ENCODE results near the gene ZNF513.

The ZNF513 gene

DNA sequence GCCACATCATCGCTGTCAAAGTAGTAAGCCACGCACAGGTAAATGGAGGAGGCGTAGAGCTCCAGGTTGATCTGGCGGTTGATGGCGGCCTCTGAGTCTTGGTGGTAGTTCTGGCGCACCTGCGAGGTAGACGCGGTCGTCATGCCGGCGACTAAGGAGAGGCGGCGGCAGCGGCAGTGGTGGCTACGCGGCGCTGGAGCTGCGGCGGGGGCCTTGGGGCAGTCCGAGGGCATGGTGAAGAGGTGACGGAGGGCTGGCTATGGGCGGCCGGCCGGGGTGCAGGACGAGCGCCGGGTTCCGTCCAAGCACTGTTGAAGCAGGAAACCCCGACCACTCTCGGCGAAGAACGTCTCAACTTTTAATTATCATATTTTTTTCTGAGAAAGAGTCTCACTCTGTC is 12.7 kb upstream of the ZNF513 start:
- no peak overlapping the region for H3K4me3 Mint-ChIP-seq
- peaks cover 8% of the 10 kb centered on the region for H3K27me3 Mint-ChIP-seq (ENCODE audit: low read depth, poor library complexity)
- DNase-seq, result no peak
- no peaks in the 10 kb centered on the region for H3K9me3 Mint-ChIP-seq
- no peak overlapping the region for H3K27ac Mint-ChIP-seq
- TF ChIP-seq, protein P1, sequence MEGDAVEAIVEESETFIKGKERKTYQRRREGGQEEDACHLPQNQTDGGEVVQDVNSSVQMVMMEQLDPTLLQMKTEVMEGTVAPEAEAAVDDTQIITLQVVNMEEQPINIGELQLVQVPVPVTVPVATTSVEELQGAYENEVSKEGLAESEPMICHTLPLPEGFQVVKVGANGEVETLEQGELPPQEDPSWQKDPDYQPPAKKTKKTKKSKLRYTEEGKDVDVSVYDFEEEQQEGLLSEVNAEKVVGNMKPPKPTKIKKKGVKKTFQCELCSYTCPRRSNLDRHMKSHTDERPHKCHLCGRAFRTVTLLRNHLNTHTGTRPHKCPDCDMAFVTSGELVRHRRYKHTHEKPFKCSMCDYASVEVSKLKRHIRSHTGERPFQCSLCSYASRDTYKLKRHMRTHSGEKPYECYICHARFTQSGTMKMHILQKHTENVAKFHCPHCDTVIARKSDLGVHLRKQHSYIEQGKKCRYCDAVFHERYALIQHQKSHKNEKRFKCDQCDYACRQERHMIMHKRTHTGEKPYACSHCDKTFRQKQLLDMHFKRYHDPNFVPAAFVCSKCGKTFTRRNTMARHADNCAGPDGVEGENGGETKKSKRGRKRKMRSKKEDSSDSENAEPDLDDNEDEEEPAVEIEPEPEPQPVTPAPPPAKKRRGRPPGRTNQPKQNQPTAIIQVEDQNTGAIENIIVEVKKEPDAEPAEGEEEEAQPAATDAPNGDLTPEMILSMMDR (IDR thresholded peaks at IDR 0.05), result no peak
- H3K36me3 Mint-ChIP-seq (ENCODE audit: low read depth), result peaks cover 56% of the 10 kb centered on the region
- H3K4me1 Mint-ChIP-seq, result no peaks in the 10 kb centered on the region

DNA sequence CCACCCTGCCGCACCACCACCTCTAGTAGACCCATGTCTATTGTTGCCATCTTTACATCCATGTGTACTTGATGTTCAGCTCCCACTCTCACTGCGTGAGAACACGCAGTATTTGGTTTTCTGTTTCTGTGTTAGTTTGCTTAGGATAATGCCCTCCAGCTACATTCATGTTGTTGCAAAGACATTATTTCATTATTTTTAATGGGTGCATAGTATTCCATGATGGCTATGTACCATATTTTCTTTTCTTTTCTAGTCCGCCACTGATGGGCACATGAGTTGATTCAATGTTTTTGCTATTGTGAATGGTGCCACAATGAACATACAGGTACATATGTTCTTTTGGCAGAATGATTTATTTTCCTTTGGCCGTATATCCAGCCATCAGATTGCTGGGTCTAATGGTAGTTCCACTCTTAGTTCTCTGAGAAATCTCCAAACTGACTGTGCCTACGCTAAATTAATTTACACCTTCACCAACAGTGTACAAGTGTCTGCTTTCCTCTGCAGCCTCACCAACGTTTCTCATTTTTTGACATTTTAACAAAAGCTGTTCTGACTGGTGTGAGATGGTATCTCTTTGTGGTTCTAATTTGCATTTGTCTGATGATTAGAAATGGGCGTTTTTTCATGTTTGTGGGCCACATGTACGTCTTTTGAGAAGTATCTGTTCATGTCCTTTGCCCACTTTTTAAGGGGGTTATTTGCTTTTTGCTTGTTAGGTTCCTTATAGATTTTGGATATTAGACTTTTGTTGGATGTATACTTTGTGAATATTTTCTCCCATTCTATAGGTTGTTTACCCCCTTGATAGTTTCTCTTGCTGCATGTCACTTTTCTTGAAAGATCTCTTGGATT is 10.5 kb upstream of the ZNF513 start:
- no peaks in the 10 kb centered on the region for H3K4me1 Mint-ChIP-seq
- H3K4me3 Mint-ChIP-seq, result no peak overlapping the region
- H3K9me3 Mint-ChIP-seq, result no peaks in the 10 kb centered on the region
- peak overlapping the region; percentile 31 for H3K27ac Mint-ChIP-seq
- peaks cover 8% of the 10 kb centered on the region for H3K27me3 Mint-ChIP-seq (ENCODE audit: low read depth, poor library complexity)
- TF ChIP-seq, protein P1 (IDR thresholded peaks at IDR 0.05), result no peak
- H3K36me3 Mint-ChIP-seq (ENCODE audit: low read depth), result peaks cover 53% of the 10 kb centered on the region
- DNase-seq, result no peak

DNA sequence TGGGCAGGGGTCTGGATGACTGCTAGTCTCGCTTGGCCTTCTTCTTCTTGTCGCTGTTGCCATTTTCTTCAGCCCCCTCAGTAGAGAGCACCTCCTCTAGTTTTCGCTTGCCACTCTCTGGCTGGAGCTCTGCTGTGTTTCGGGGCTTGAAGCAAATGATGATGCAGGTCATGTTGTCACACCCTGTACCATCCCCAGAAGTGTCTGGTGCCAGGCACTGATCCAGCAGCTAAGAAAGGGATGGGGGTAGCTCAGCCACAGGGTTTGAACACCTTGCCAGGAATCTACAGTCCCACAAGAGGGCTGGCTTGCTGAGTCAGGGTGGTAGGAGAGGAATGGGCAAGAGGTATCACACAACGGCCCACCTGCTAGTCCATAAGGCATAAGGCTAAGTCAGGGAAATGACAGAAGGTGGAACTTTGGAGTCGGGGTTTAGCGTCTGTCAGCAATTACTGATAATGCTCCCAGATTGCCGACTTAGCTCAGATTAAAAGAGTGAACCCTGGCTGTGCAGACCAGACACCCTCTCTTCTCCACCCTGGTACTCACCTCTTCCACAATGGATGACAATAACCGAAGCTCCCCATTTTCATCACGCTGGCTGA is 1.1 kb upstream of the ZNF513 start:
- H3K27ac Mint-ChIP-seq, result peak overlapping the region; percentile 100
- H3K4me1 Mint-ChIP-seq, result peaks cover 39% of the 10 kb centered on the region
- H3K36me3 Mint-ChIP-seq (ENCODE audit: low read depth), result peaks cover 52% of the 10 kb centered on the region
- DNase-seq, result no peak
- no peaks in the 10 kb centered on the region for H3K9me3 Mint-ChIP-seq
- H3K27me3 Mint-ChIP-seq (ENCODE audit: low read depth, poor library complexity), result peaks cover 9% of the 10 kb centered on the region
- H3K4me3 Mint-ChIP-seq, result peak overlapping the region; percentile 95
- TF ChIP-seq, protein P1 (IDR thresholded peaks at IDR 0.05), result no peak

DNA sequence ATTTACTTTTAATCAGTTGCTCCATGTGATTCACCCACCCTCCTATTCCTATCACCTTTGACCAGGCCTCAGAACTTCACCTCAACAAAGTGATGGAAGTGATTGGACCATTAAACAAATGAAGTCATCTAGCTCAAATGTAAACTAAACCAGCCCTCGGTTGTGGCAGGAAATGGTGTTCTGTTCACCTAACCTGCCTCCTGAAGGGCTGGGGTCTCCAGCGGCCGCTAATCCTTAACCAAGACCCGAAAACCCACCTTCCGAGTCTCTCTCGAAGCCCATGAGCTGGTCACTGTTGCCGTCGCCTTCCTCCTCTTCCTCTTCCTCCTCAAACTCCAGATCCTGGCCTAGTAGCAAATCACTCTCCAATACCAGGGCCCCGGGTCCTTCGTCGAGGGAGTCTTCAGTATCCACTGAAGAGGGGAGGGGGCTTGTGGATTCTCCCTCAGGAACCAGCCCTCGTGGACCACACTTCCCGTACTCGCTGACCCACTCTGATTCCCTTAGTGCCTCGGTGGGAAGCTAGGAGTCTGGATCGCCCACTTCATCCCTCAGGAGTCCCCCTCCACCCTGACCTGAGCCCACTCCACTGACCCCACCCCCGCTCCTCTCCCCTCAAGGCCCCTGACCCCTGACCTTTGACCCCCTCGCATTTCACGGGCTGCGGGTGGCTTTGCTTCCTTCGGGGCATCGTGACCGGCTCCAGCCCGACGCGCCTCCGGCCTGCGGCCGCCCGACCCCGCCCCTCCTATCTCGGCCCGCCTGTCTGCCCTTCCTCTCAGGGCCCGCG is 503 bp downstream of the ZNF513 start:
- Mint-ChIP-seq H3K27me3 (ENCODE audit: low read depth, poor library complexity) (peaks cover 4% of the 10 kb centered on the region), H3K9me3 (no peaks in the 10 kb centered on the region), H3K36me3 (ENCODE audit: low read depth) (peaks cover 49% of the 10 kb centered on the region), H3K27ac (peak overlapping the region; percentile 96), H3K4me3 (peak overlapping the region; percentile 95), H3K4me1 (peaks cover 39% of the 10 kb centered on the region)
- TF ChIP-seq, protein P1 (IDR thresholded peaks at IDR 0.05), result no peak
- DNase-seq, result peak; percentile 79

DNA sequence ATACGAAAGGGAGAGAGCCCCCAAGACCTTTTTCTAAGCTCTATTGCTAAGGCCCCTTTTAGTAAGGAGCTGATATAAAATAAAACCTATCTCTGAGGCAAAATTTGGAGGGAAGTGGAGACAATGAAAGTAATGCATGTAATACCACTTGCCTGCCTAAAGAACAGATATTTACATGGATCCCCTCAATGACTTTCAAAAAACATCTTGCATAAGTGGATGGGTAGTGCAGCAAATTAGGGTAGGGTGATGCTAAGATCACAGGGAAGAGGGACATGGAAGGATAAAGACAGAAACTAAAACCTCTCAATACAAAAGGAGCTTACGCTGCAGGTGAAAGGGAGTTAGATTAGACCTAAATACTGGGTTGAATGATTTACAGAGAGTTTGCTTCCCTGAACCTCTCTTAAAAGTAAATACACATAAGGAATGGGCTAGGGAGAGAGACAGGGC is 1.1 kb downstream of the ZNF513 start:
- TF ChIP-seq, protein P1 (IDR thresholded peaks at IDR 0.05), result no peak
- no peak for DNase-seq
- Mint-ChIP-seq H3K36me3 (ENCODE audit: low read depth) (peaks cover 52% of the 10 kb centered on the region), H3K27me3 (ENCODE audit: low read depth, poor library complexity) (peaks cover 4% of the 10 kb centered on the region), H3K9me3 (no peaks in the 10 kb centered on the region), H3K27ac (peak overlapping the region; percentile 96), H3K4me3 (peak overlapping the region; percentile 95), H3K4me1 (peaks cover 39% of the 10 kb centered on the region)
